ENCODE measurements around the gene FERD3L.

DNA sequence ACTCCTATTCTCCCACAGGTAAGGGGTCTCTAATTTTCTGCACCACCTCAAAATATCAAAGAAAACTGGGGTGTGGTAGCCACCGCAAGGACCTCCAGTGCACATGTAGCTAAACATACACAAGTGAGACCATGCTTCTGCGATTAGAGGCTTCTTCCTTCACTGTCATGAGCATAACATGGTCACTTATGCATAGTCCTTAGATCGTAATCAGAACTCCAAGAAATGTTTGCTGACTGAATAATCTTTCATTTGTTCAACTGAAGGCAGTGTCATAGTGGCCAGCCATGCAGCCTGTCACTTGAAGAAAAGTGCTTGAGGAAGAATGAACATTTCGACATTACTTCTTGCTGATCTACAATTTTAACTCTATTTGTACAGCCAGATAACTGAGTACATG lies 42.3 kb downstream of the FERD3L start:
- no peak for TF ChIP-seq POLR2A (IDR thresholded peaks at IDR 0.05)
- TF ChIP-seq, protein P1, sequence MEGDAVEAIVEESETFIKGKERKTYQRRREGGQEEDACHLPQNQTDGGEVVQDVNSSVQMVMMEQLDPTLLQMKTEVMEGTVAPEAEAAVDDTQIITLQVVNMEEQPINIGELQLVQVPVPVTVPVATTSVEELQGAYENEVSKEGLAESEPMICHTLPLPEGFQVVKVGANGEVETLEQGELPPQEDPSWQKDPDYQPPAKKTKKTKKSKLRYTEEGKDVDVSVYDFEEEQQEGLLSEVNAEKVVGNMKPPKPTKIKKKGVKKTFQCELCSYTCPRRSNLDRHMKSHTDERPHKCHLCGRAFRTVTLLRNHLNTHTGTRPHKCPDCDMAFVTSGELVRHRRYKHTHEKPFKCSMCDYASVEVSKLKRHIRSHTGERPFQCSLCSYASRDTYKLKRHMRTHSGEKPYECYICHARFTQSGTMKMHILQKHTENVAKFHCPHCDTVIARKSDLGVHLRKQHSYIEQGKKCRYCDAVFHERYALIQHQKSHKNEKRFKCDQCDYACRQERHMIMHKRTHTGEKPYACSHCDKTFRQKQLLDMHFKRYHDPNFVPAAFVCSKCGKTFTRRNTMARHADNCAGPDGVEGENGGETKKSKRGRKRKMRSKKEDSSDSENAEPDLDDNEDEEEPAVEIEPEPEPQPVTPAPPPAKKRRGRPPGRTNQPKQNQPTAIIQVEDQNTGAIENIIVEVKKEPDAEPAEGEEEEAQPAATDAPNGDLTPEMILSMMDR (IDR thresholded peaks at IDR 0.05), result no peak
- no peak for TF ChIP-seq POLR2AphosphoS5 (IDR thresholded peaks at IDR 0.05)
- no peak for TF ChIP-seq EP300 (IDR thresholded peaks at IDR 0.05)

All from gastroesophageal sphincter (tissue), 3 donors.